H1 (cell line): ENCODE measurements around the gene PDZRN4.
"Not testable (repeated sequence)": the region's sequence is repeated elsewhere in the genome, so short reads cannot be mapped to it uniquely, and the experiment has no call there.

Experiments
- CBX5 ChIP-seq: fragments of 300-800, 300-1000 bp; sonication (generic); IDR thresholded peaks from 2 replicates; pipeline ENCODE4 v1.7.1; 2016; ENCODE audit warnings: antibody characterized with exemption, low read length, low read depth
- EGR1 ChIP-seq: IDR thresholded peaks from 2 replicates; pipeline ENCODE4 v1.6.1; 2011; ENCODE audit warnings: low read depth, low read length, borderline replicate concordance
- JUND ChIP-seq: IDR thresholded peaks from 2 replicates; pipeline ENCODE4 v1.6.1; 2011; ENCODE audit warnings: mild to moderate bottlenecking, improper control_type of control experiment, low read length
- NRF1 ChIP-seq: IDR thresholded peaks from 2 replicates; pipeline ENCODE4 v1.6.1; 2011; ENCODE audit warnings: mild to moderate bottlenecking, low read depth, low read length, improper control_type of control experiment
- POLR2AphosphoS5 ChIP-seq: IDR thresholded peaks from 2 replicates; pipeline ENCODE4 v1.6.1; 2011; ENCODE audit warnings: low read depth, low read length
- RAD21 ChIP-seq, 2 experiments: IDR thresholded peaks in 1 of 2; conservative IDR thresholded peaks in 1 of 2; 2 replicates each; pipeline ENCODE4 v1.6.1; 2011; ENCODE audit warnings: low read depth in 2 of 2, low read length in 2 of 2, improper control_type of control experiment in 1 of 2, inconsistent platforms in 1 of 2, mild to moderate bottlenecking in 1 of 2, moderate library complexity in 1 of 2
- TF ChIP-seq, protein P1 (sequence below), 3 experiments: IDR thresholded peaks; 1 replicate in 2 of 3; 2 replicates in 1 of 3; pipeline versions ENCODE4 v1.5.1 to v1.6.1; 2011; ENCODE audit warnings: low read length in 3 of 3, mild to moderate bottlenecking in 3 of 3, inconsistent platforms in 2 of 3, low read depth in 1 of 3, moderate library complexity in 1 of 3; ENCODE audit not compliant: insufficient read depth in 1 of 3; ENCODE audit errors: control extremely low read depth in 1 of 3
- TF ChIP-seq, protein P2 (sequence below): IDR thresholded peaks from 2 replicates; pipeline ENCODE4 v1.6.1; 2012; ENCODE audit warnings: inconsistent platforms

DNA sequence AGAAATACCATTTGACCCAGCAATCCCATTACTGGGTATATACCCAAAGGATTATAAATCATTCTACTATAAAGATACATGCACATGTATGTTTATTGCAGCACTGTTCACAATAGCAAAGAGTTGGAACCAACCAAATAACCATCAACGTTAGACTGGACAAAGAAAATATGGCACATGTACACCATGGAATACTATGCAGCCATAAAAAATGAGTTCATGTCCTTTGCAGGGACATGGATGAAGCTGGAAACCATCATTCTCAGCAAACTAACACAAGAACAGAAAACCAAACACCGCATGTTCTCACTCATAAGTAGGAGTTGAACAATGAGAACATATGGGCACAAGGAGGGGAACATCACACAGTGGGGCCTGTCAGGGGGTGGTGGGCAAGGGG is 97.3 kb downstream of the PDZRN4 start:
- TF ChIP-seq, protein P1, sequence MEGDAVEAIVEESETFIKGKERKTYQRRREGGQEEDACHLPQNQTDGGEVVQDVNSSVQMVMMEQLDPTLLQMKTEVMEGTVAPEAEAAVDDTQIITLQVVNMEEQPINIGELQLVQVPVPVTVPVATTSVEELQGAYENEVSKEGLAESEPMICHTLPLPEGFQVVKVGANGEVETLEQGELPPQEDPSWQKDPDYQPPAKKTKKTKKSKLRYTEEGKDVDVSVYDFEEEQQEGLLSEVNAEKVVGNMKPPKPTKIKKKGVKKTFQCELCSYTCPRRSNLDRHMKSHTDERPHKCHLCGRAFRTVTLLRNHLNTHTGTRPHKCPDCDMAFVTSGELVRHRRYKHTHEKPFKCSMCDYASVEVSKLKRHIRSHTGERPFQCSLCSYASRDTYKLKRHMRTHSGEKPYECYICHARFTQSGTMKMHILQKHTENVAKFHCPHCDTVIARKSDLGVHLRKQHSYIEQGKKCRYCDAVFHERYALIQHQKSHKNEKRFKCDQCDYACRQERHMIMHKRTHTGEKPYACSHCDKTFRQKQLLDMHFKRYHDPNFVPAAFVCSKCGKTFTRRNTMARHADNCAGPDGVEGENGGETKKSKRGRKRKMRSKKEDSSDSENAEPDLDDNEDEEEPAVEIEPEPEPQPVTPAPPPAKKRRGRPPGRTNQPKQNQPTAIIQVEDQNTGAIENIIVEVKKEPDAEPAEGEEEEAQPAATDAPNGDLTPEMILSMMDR (IDR thresholded peaks at IDR 0.05; ENCODE audit: control extremely low read depth in 1 of 3, insufficient read depth in 1 of 3, low read depth in 1 of 3, low read length in 3 of 3), result not testable (repeated sequence)
- TF ChIP-seq JUND; POLR2AphosphoS5; EGR1; RAD21 (IDR thresholded peaks at IDR 0.05 in 1 of 2, conservative IDR thresholded peaks at IDR 0.05 in 1 of 2; ENCODE audit: low read depth in 2 of 2, low read length in 2 of 2); NRF1; CBX5: not testable (repeated sequence)
- TF ChIP-seq, protein P2, sequence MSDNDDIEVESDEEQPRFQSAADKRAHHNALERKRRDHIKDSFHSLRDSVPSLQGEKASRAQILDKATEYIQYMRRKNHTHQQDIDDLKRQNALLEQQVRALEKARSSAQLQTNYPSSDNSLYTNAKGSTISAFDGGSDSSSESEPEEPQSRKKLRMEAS, result not testable (repeated sequence)
